MCF 10A (cell line): ENCODE results near the gene NLRC3. TPM values are rescaled to one million over a fixed set of nuclear protein-coding genes. Genes with fewer than 3 reads are reported as not detected.

Experiments
- BruUV-seq: library from RNA; stranded (reverse); fragments of 400-500 nt; replicated peaks from 2 replicates; lab custom pipeline; 2021; lab: Mats Ljungman, UMichigan
- CTCF ChIA-PET: fragments of 300-600 bp; sonication (Branson Sonifier 250); formaldehyde crosslinking; extraction: SDS; loops from one replicate; lab custom pipeline; 2021; ENCODE audit warnings: antibody characterized with exemption, inconsistent platforms; lab: Yijun Ruan, JAX
- POLR2A ChIA-PET: fragments of 300-600, 350-650 bp; sonication (Branson Sonifier 250); formaldehyde crosslinking; extraction: SDS; loops from one replicate; lab custom pipeline; 2020; ENCODE audit warnings: antibody characterized with exemption, inconsistent platforms; lab: Yijun Ruan, JAX
- DNase-seq: peaks from one replicate; pipeline ENCODE4 v3.0.0-alpha.2; 2018; ENCODE audit not compliant: unreplicated experiment
- H3K27ac Mint-ChIP-seq: one replicate; pipeline ENCODE4 v1.8.0; 2022; ENCODE audit warnings: mild to moderate bottlenecking, low read depth, mixed read lengths; ENCODE audit not compliant: unreplicated experiment
- H3K27me3 Mint-ChIP-seq: one replicate; pipeline ENCODE4 v1.8.0; 2022; ENCODE audit warnings: mixed read lengths; ENCODE audit not compliant: insufficient read depth, unreplicated experiment
- H3K36me3 Mint-ChIP-seq: one replicate; pipeline ENCODE4 v1.8.0; 2022; ENCODE audit warnings: mild to moderate bottlenecking, moderate library complexity, mixed read lengths; ENCODE audit not compliant: insufficient read depth, unreplicated experiment
- H3K4me1 Mint-ChIP-seq: one replicate; pipeline ENCODE4 v1.8.0; 2022; ENCODE audit warnings: mixed read lengths; ENCODE audit not compliant: insufficient read depth, unreplicated experiment
- H3K4me3 Mint-ChIP-seq: one replicate; pipeline ENCODE4 v1.8.0; 2022; ENCODE audit warnings: mild to moderate bottlenecking, moderate library complexity, mixed read lengths; ENCODE audit not compliant: unreplicated experiment
- H3K9me3 Mint-ChIP-seq: one replicate; pipeline ENCODE4 v1.8.0; 2022; ENCODE audit warnings: mixed read lengths; ENCODE audit not compliant: unreplicated experiment
- CTCF ChIP-seq: fragments of 200-600 bp; IDR thresholded peaks from one replicate; pipeline ENCODE4 v1.8.0; 2022; ENCODE audit warnings: antibody characterized with exemption, mild to moderate bottlenecking; ENCODE audit not compliant: unreplicated experiment
- intact Hi-C: fragments of 100-400 bp; cut with micrococcal nuclease; formaldehyde crosslinking; loops from 2 replicates; pipeline ENCODE4 v1.14.1; 2022
- total RNA-seq: library from RNA; stranded (reverse); gene quantifications from 2 replicates; pipeline ENCODE4 v1.2.3, GENCODE V29; 2022

Gene NLRC3
- total RNA-seq, 1 experiment from 2014 or later, result not detected

DNA sequence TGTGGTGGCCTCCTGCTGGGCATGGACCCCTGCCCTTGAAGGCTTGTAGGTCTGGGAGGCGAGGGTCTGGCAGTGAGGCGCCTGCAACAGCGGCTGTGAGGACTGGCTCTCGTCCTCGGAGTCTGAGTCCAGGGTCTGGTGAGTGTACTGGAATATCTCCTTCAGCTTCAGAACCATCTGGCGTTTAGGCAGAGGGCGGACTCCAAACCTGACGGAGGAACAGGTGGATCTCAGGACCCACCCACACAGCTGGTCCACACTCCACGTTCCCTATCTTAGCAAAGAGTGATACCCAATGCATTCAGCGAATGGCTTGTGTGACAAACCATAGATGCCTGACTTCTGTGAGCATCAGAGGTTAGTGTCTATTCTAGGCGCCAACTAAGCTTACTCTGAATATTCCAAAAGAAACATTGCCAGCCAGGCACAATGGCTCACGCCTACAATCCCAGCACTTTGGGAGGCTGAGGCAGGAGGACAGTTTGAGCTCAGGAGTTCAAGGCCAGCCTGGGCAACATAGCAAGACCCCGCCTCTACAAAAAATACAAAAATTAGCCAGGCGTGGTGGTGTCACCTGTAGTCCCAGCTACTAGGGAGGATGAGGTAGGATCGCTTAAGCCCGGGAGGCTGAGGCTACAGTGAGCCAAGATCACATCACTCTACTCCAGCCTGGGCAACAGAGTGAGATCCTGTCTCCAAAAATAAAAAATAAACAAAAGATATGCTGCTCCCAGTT, 6.3 kb upstream of the NLRC3 start:
- no peak for DNase-seq
- POLR2A ChIA-PET, result no interaction called here
- Mint-ChIP-seq H3K4me1 (no peaks in the 10 kb centered on the region), H3K36me3 (peaks cover 7% of the 10 kb centered on the region), H3K9me3 (no peaks in the 10 kb centered on the region), H3K27me3 (no peaks in the 10 kb centered on the region), H3K4me3 (no peak overlapping the region), H3K27ac (no peak overlapping the region)
- intact Hi-C loops, result no loop called here
- TF ChIP-seq CTCF, result no peak
- CTCF ChIA-PET, result interaction anchor here (0.6 kb wide), 1 partner anchor 110 kb away, joined by 3 read pairs; no protein-coding TSS in a partner anchor
- BruUV-seq, result no TSS peak

DNA sequence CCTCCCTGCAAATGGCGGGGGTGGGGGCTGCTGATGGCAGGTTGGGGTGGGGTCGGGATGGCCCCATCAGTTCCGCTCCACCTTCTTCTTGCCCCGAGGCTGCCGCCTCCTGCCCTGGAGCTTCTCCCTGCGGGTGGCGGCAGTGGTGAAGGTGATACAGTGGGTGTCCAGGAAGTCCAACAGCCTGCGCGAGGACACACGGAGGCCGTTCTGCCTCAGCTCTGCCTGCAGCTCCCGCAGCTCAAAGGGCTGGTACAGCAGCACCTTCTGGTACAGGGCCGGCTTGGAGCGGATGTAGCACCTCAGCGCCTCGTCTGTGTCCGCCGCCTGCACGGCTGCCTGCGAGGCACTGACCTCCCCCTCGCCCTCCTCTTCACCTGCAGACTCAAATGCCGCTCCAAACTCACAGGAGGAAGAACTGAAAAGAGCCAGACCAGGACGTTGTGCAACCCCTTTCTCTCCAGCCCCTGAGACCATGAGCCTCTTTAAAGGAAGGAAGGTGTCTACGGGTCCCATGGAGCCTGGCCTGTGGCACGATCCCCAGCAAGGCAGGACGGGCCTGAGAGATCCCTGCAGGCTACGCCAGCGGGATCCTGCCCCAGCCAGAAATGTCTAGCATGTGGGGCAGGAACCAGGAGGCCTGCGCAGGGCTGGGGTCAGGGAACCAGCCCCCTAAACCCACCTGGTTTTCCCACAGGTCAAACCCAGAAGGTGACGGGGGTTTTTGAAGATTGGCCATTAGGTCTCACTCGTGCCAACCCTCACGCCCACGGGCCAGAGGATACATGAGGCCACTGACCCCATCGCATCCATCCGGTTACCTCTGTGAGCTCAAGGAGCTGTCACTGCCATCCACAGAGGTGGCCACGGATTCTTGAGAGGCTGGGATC, 5.3 kb upstream of the NLRC3 start:
- H3K27ac Mint-ChIP-seq, result no peak overlapping the region
- no TSS peak for BruUV-seq

DNA sequence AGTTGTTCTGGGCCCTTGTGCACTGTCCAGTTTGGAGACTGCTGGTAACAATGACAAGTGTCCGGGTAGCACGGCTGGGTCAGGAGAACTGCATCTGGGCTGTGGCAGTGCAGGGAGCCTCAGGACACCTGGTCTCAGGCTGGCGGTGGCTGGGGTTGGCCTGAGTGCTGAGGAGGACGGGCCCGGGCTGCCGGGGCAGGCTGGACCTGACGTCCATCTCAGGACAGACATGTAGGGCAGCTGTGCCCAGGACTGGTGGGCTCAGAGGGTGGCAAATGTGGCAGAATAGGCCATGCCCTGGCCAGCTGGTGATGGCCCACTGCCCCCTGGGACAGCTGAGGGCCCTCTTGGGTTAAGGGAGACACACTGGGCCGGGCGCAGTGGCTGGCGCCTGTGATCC, 4.2 kb upstream of the NLRC3 start:
- H3K9me3 Mint-ChIP-seq, result no peaks in the 10 kb centered on the region
- no peaks in the 10 kb centered on the region for H3K4me1 Mint-ChIP-seq
- no peaks in the 10 kb centered on the region for H3K27me3 Mint-ChIP-seq
- H3K27ac Mint-ChIP-seq, result no peak overlapping the region
- TF ChIP-seq CTCF, result no peak
- intact Hi-C loops, result no loop called here
- DNase-seq, result no peak
- no peak overlapping the region for H3K4me3 Mint-ChIP-seq
- H3K36me3 Mint-ChIP-seq, result peaks cover 7% of the 10 kb centered on the region
- POLR2A ChIA-PET, result interaction anchor here (0.7 kb wide), 1 partner anchor 74 kb away, joined by 3 read pairs; no protein-coding TSS in a partner anchor
- CTCF ChIA-PET, result no interaction called here
- BruUV-seq, result no TSS peak

More for the DNA sequence above, 5.3 kb upstream of the NLRC3 start:
- H3K9me3 Mint-ChIP-seq, result no peaks in the 10 kb centered on the region
- H3K27me3 Mint-ChIP-seq, result no peaks in the 10 kb centered on the region
- peaks cover 7% of the 10 kb centered on the region for H3K36me3 Mint-ChIP-seq
- H3K4me1 Mint-ChIP-seq, result no peaks in the 10 kb centered on the region
- no peak overlapping the region for H3K4me3 Mint-ChIP-seq
- POLR2A ChIA-PET, result no interaction called here
- intact Hi-C loops, result no loop called here
- CTCF ChIA-PET, result no interaction called here
- DNase-seq, result no peak
- no peak for TF ChIP-seq CTCF

GRCh38 chr16:3580686-3581085, 3.5 kb upstream of the NLRC3 start:
- POLR2A ChIA-PET, result interaction anchor here (0.7 kb wide), 1 partner anchor 75 kb away, joined by 3 read pairs; no protein-coding TSS in a partner anchor
- no peak for DNase-seq
- Mint-ChIP-seq H3K4me3 (no peak overlapping the region), H3K27ac (no peak overlapping the region), H3K36me3 (peaks cover 7% of the 10 kb centered on the region), H3K27me3 (no peaks in the 10 kb centered on the region), H3K4me1 (no peaks in the 10 kb centered on the region), H3K9me3 (no peaks in the 10 kb centered on the region)
- CTCF ChIA-PET, result no interaction called here
- no TSS peak for BruUV-seq
- intact Hi-C loops, result no loop called here
- no peak for TF ChIP-seq CTCF
